ENCODE measurements around the gene CDK17.

- TF ChIP-seq CTCF (conservative IDR thresholded peaks at IDR 0.05; ENCODE audit: low read length) (no peak), EZH2phosphoT487 (IDR thresholded peaks at IDR 0.05; ENCODE audit: borderline replicate concordance) (no peak)
Measured at GRCh38 chr12:96354844-96355534, 45.2 kb downstream of the CDK17 start.
